Measurements from ENCODE around the gene HAUS5. TPM values are rescaled to one million over a fixed set of nuclear protein-coding genes. Genes with fewer than 3 reads are reported as not detected.
"Not testable (repeated sequence)": the region's sequence is repeated elsewhere in the genome, so short reads cannot be mapped to it uniquely, and the experiment has no call there.

HAUS5 gene
- polyA plus RNA-seq (ENCODE audit: insufficient read length in 4 of 4), result 10 to 100 TPM; 23.2 to 39.6 (median 25.3) TPM

GRCh38 chr19:35612559-35613321, at the start of gene HAUS5:
TSS of gene HAUS5 (plus strand) at chr19:35612735. CDS start at chr19:35612795, 60 bp downstream.
- DNase-seq (ENCODE audit: low read depth in 4 of 4, low spot score in 3 of 4), result peak; percentile 79 to 85 (median 84)

- DNase-seq (ENCODE audit: low read depth in 4 of 4, low spot score in 3 of 4), result no peak
Observed at GRCh38 chr19:35562776-35563175, 49.8 kb upstream of the HAUS5 start.

GRCh38 chr19:35563207-35563829, 49.2 kb upstream of the HAUS5 start, which contains the start of gene ATP4A:
TSS of gene ATP4A (minus strand) at chr19:35563658. CDS start at chr19:35563629, 29 bp downstream.
- DNase-seq (ENCODE audit: low read depth in 4 of 4, low spot score in 3 of 4), result no peak

- DNase-seq (ENCODE audit: low read depth in 4 of 4, low spot score in 3 of 4), result no peak
Observed at GRCh38 chr19:35565016-35565856, 47.3 kb upstream of the HAUS5 start.

GRCh38 chr19:35566738-35567137, 45.8 kb upstream of the HAUS5 start:
- DNase-seq (ENCODE audit: low read depth in 4 of 4, low spot score in 3 of 4), result no peak

GRCh38 chr19:35569281-35569781, 43.2 kb upstream of the HAUS5 start:
- DNase-seq (ENCODE audit: low read depth in 4 of 4, low spot score in 3 of 4), result no peak

- no peak for DNase-seq (ENCODE audit: low read depth in 4 of 4, low spot score in 3 of 4)
Observed at GRCh38 chr19:35571406-35571965, 41.0 kb upstream of the HAUS5 start.

GRCh38 chr19:35577918-35578317, 34.6 kb upstream of the HAUS5 start:
- no peak for DNase-seq (ENCODE audit: low read depth in 4 of 4, low spot score in 3 of 4)

- DNase-seq (ENCODE audit: low read depth in 4 of 4, low spot score in 3 of 4), result no peak
Observed at GRCh38 chr19:35578707-35579106, 33.8 kb upstream of the HAUS5 start.

- no peak for DNase-seq (ENCODE audit: low read depth in 4 of 4, low spot score in 3 of 4)
Observed at GRCh38 chr19:35582760-35583159, 29.8 kb upstream of the HAUS5 start.

GRCh38 chr19:35585848-35586247, 26.7 kb upstream of the HAUS5 start, which contains the start of gene PMIS2:
TSS of gene PMIS2 (plus strand) at chr19:35586173. CDS start at chr19:35586260, 87 bp downstream.
- no peak for DNase-seq (ENCODE audit: low read depth in 4 of 4, low spot score in 3 of 4)

GRCh38 chr19:35587321-35587720, 25.2 kb upstream of the HAUS5 start:
- DNase-seq (ENCODE audit: low read depth in 4 of 4, low spot score in 3 of 4), result no peak

GRCh38 chr19:35590875-35591274, 21.7 kb upstream of the HAUS5 start:
- no peak for DNase-seq (ENCODE audit: low read depth in 4 of 4, low spot score in 3 of 4)

- DNase-seq (ENCODE audit: low read depth in 4 of 4, low spot score in 3 of 4), result peak in 1 of 4 donors; percentile 24
Observed at GRCh38 chr19:35592226-35592625, 20.3 kb upstream of the HAUS5 start.

- not testable (repeated sequence) for DNase-seq (ENCODE audit: low read depth in 4 of 4, low spot score in 3 of 4)
Observed at GRCh38 chr19:35595026-35595425, 17.5 kb upstream of the HAUS5 start.

GRCh38 chr19:35595928-35596327, 16.6 kb upstream of the HAUS5 start:
- no peak for DNase-seq (ENCODE audit: low read depth in 4 of 4, low spot score in 3 of 4)

- no peak for DNase-seq (ENCODE audit: low read depth in 4 of 4, low spot score in 3 of 4)
Observed at GRCh38 chr19:35596366-35596999, 16.1 kb upstream of the HAUS5 start.

GRCh38 chr19:35601971-35602370, 10.6 kb upstream of the HAUS5 start:
- no peak for DNase-seq (ENCODE audit: low read depth in 4 of 4, low spot score in 3 of 4)

GRCh38 chr19:35604436-35604835, 8.1 kb upstream of the HAUS5 start:
- DNase-seq (ENCODE audit: low read depth in 4 of 4, low spot score in 3 of 4), result not testable (repeated sequence)

- DNase-seq (ENCODE audit: low read depth in 4 of 4, low spot score in 3 of 4), result not testable (repeated sequence)
Observed at GRCh38 chr19:35607170-35607569, 5.4 kb upstream of the HAUS5 start.

Measured in left renal pelvis (tissue), 4 donors.